NCI-H187 treated with DMSO at 0.1 percent for 48 hours (cell line): ENCODE measurements around the gene NUP188.
A peak's percentile ranks its signal among the peaks of the same experiment; 100 is the strongest.

Experiments used
- DNase-seq: peaks from one replicate; lab custom pipeline; 2025; lab: John Stamatoyannopoulos, UW

NUP188 gene

GRCh38 chr9:128913995-128914772 is 33.3 kb upstream of the NUP188 start:
- DNase-seq: no peak

- no peak for DNase-seq
Observed at GRCh38 chr9:128916204-128916603, 31.3 kb upstream of the NUP188 start.

GRCh38 chr9:128916745-128917144 is 30.8 kb upstream of the NUP188 start:
- DNase-seq: no peak

- DNase-seq: no peak
Observed at GRCh38 chr9:128917151-128917849, 30.2 kb upstream of the NUP188 start.

- DNase-seq: no peak
Observed at GRCh38 chr9:128918921-128919320, 28.6 kb upstream of the NUP188 start.

GRCh38 chr9:128919402-128920089 is 28.0 kb upstream of the NUP188 start:
- DNase-seq: no peak

- no peak for DNase-seq
Observed at GRCh38 chr9:128920381-128921058, 27.0 kb upstream of the NUP188 start, which contains the start of gene PHYHD1. TSS of gene PHYHD1 (plus strand) at chr9:128920982. CDS start at chr9:128922324, 1,342 bp downstream.

- DNase-seq: no peak
Observed at GRCh38 chr9:128921881-128922763, 25.4 kb upstream of the NUP188 start.

- DNase-seq: no peak
Observed at GRCh38 chr9:128923493-128923883, 24.0 kb upstream of the NUP188 start.

- peak; percentile 2 for DNase-seq
Observed at GRCh38 chr9:128927731-128928411, 19.6 kb upstream of the NUP188 start.

GRCh38 chr9:128928624-128929023 is 18.9 kb upstream of the NUP188 start:
- DNase-seq: no peak

- DNase-seq: no peak
Observed at GRCh38 chr9:128929560-128929959, 17.9 kb upstream of the NUP188 start.

GRCh38 chr9:128933731-128934130 is 13.8 kb upstream of the NUP188 start:
- no peak for DNase-seq

- no peak for DNase-seq
Observed at GRCh38 chr9:128936171-128936865, 11.2 kb upstream of the NUP188 start.

GRCh38 chr9:128937310-128938165 is 10.0 kb upstream of the NUP188 start:
- no peak for DNase-seq

- no peak for DNase-seq
Observed at GRCh38 chr9:128940271-128940921, 7.1 kb upstream of the NUP188 start.

- DNase-seq: no peak
Observed at GRCh38 chr9:128940946-128941755, 6.3 kb upstream of the NUP188 start.
